H1 (cell line): ENCODE measurements around the gene JMJD8. TPM values are rescaled to one million over a fixed set of nuclear protein-coding genes. Genes with fewer than 3 reads are reported as not detected.
A peak's percentile ranks its signal among the peaks of the same experiment; 100 is the strongest.

ENCODE experiments used
- CTCF ChIA-PET: fragments of 300-600 bp; sonication (Branson Sonifier 250); formaldehyde crosslinking; loops from one replicate; lab custom pipeline; 2021; ENCODE audit not compliant: partially characterized antibody; lab: Charles Lee
- POLR2A ChIA-PET: fragments of 300-600 bp; sonication (Branson Sonifier 250); formaldehyde crosslinking; loops from one replicate; lab custom pipeline; 2021; ENCODE audit warnings: inconsistent platforms; ENCODE audit not compliant: partially characterized antibody; lab: Charles Lee
- DNase-seq, 2 experiments: peaks; one replicate each; pipeline versions ENCODE4 v3.0.0 to v3.0.0-alpha.2; 2010 to 2022; ENCODE audit warnings: low spot score in 2 of 2, low read depth in 1 of 2, mixed read lengths in 1 of 2
- FAIRE-seq: peaks from 2 replicates; lab custom pipeline; 2011; peaks lifted over from hg19 to GRCh38; lab: Jason Lieb, UNC
- H2AFZ ChIP-seq: 2 replicates; pipeline ENCODE4 v1.8.1; 2012; ENCODE audit warnings: low read length, inconsistent platforms
- H2AK5ac ChIP-seq: 2 replicates; pipeline ENCODE4 v1.6.1; 2013; ENCODE audit warnings: low read depth, low read length
- H2BK120ac ChIP-seq: replicated peaks from 2 replicates; pipeline ENCODE3; 2013; ENCODE audit warnings: low read depth, low read length, inconsistent platforms
- H2BK12ac ChIP-seq: 2 replicates; pipeline ENCODE4 v1.6.1; 2013; ENCODE audit warnings: low read depth, low read length
- H2BK15ac ChIP-seq: 2 replicates; pipeline ENCODE4 v1.6.1; 2013; ENCODE audit warnings: low read length
- H2BK20ac ChIP-seq: 2 replicates; pipeline ENCODE4 v1.6.1; 2013; ENCODE audit warnings: low read length
- H2BK5ac ChIP-seq: 2 replicates; pipeline ENCODE4 v1.6.1; 2013; ENCODE audit warnings: low read depth, low read length
- H3K14ac ChIP-seq: 2 replicates; pipeline ENCODE4 v1.6.1; 2013; ENCODE audit warnings: inconsistent platforms; ENCODE audit not compliant: insufficient read length
- H3K18ac ChIP-seq: 2 replicates; pipeline ENCODE4 v1.6.1; 2013; ENCODE audit warnings: low read length; ENCODE audit errors: extremely low read depth
- H3K23ac ChIP-seq: 2 replicates; pipeline ENCODE4 v1.6.1; 2013; ENCODE audit warnings: inconsistent platforms; ENCODE audit not compliant: insufficient read length
- H3K23me2 ChIP-seq: 2 replicates; pipeline ENCODE4 v1.6.1; 2013; ENCODE audit warnings: low read depth, low read length
- H3K27ac ChIP-seq: 2 replicates; pipeline ENCODE4 v1.6.1; 2011; ENCODE audit warnings: low read depth, low read length, inconsistent platforms
- H3K27me3 ChIP-seq, 4 experiments: replicated peaks in 1 of 4; 1 replicate in 1 of 4; 2 replicates in 3 of 4; pipeline versions ENCODE4 v1.6.1 to v1.8.1; 2011 to 2013; ENCODE audit warnings: low read length in 3 of 4, mild to moderate bottlenecking in 3 of 4, inconsistent platforms in 2 of 4, mixed read lengths in 2 of 4, moderate library complexity in 1 of 4; ENCODE audit not compliant: control insufficient read depth in 3 of 4, insufficient read depth in 3 of 4; ENCODE audit errors: extremely low read depth in 1 of 4
- H3K36me3 ChIP-seq, 4 experiments: 2 replicates each; pipeline versions ENCODE4 v1.6.1 to v1.8.1; 2011 to 2013; ENCODE audit warnings: mild to moderate bottlenecking in 4 of 4, low read length in 3 of 4, moderate library complexity in 2 of 4, control low read depth in 1 of 4, inconsistent platforms in 1 of 4; ENCODE audit not compliant: insufficient read depth in 4 of 4, control insufficient read depth in 2 of 4
- H3K4ac ChIP-seq: replicated peaks from 2 replicates; pipeline ENCODE3; 2013; ENCODE audit warnings: low read length, low read depth, mixed read lengths, inconsistent platforms; ENCODE audit not compliant: insufficient read length
- H3K4me1 ChIP-seq, 4 experiments: replicated peaks in 1 of 4; 1 replicate in 1 of 4; 2 replicates in 3 of 4; pipeline versions ENCODE4 v1.6.1 to v1.8.1; 2011 to 2013; ENCODE audit warnings: low read length in 3 of 4, inconsistent platforms in 2 of 4, mixed read lengths in 1 of 4; ENCODE audit not compliant: insufficient read depth in 4 of 4, control insufficient read depth in 3 of 4
- H3K4me2 ChIP-seq, 2 experiments: 2 replicates each; pipeline versions ENCODE4 v1.6.1 to v1.8.1; 2011 to 2013; ENCODE audit warnings: low read depth in 2 of 2, low read length in 2 of 2, control low read depth in 1 of 2, inconsistent platforms in 1 of 2, mild to moderate bottlenecking in 1 of 2; ENCODE audit not compliant: insufficient read depth in 1 of 2
- H3K4me3 ChIP-seq, 4 experiments: fragments of 200-600, 300-600 bp in 1 of 4; sonication (generic), shearing (Covaris generic), sonication (Bioruptor Twin) in 1 of 4; 2 replicates each; pipeline versions ENCODE4 v1.5.1 to v1.8.1; 2011 to 2016; ENCODE audit warnings: low read length in 4 of 4, low read depth in 3 of 4, control low read depth in 2 of 4, inconsistent platforms in 2 of 4, mild to moderate bottlenecking in 2 of 4, mixed read lengths in 1 of 4, moderate library complexity in 1 of 4; ENCODE audit not compliant: insufficient read depth in 2 of 4; ENCODE audit errors: extremely low read depth in 1 of 4
- H3K56ac ChIP-seq: replicated peaks from 2 replicates; pipeline ENCODE3; 2013; ENCODE audit warnings: low read depth, mild to moderate bottlenecking, mixed read lengths, low read length, inconsistent platforms; ENCODE audit not compliant: insufficient read length
- H3K79me1 ChIP-seq: 2 replicates; pipeline ENCODE4 v1.6.1; 2013; ENCODE audit warnings: low read depth, low read length, control low read depth
- H3K79me2 ChIP-seq, 2 experiments: 2 replicates each; pipeline versions ENCODE4 v1.6.1 to v1.8.1; 2012 to 2013; ENCODE audit warnings: low read length in 2 of 2, mild to moderate bottlenecking in 2 of 2, inconsistent platforms in 1 of 2; ENCODE audit not compliant: insufficient read depth in 2 of 2, control insufficient read depth in 1 of 2
- H3K9ac ChIP-seq, 4 experiments: replicated peaks in 1 of 4; 1 replicate in 1 of 4; 2 replicates in 3 of 4; pipeline versions ENCODE4 v1.6.1 to v1.8.1; 2011 to 2013; ENCODE audit warnings: low read depth in 3 of 4, low read length in 3 of 4, control low read depth in 2 of 4, mild to moderate bottlenecking in 2 of 4, moderate library complexity in 2 of 4, inconsistent platforms in 1 of 4; ENCODE audit errors: extremely low read depth in 1 of 4
- H3K9me3 ChIP-seq, 2 experiments: 2 replicates each; pipeline versions ENCODE4 v1.6.1 to v1.8.1; 2012 to 2013; ENCODE audit warnings: mild to moderate bottlenecking in 2 of 2, moderate library complexity in 2 of 2, control low read depth in 1 of 2, inconsistent platforms in 1 of 2, low read depth in 1 of 2, low read length in 1 of 2, mixed read lengths in 1 of 2; ENCODE audit not compliant: insufficient read depth in 2 of 2
- H4K20me1 ChIP-seq, 2 experiments: replicated peaks in 1 of 2; 2 replicates each; pipeline versions ENCODE3 to v1.8.1; 2011 to 2013; ENCODE audit warnings: inconsistent platforms in 2 of 2, low read length in 2 of 2, mild to moderate bottlenecking in 1 of 2; ENCODE audit not compliant: insufficient read depth in 2 of 2, control insufficient read depth in 1 of 2
- H4K5ac ChIP-seq: 2 replicates; pipeline ENCODE4 v1.6.1; 2013; ENCODE audit warnings: low read length, low read depth, mixed read lengths, inconsistent platforms; ENCODE audit not compliant: insufficient read length
- H4K8ac ChIP-seq: 2 replicates; pipeline ENCODE4 v1.8.0; 2013; ENCODE audit warnings: mild to moderate bottlenecking, moderate library complexity, low read length, inconsistent platforms; ENCODE audit not compliant: insufficient read depth; ENCODE audit errors: extremely low read depth
- H4K91ac ChIP-seq: replicated peaks from 2 replicates; pipeline ENCODE3; 2013; ENCODE audit warnings: low read length, mixed read lengths, inconsistent platforms; ENCODE audit not compliant: insufficient read length
- CHD1 ChIP-seq: IDR thresholded peaks from 2 replicates; pipeline ENCODE4 v1.6.1; 2012; ENCODE audit warnings: low read depth, low read length, improper control_type of control experiment
- CREB1 ChIP-seq: IDR thresholded peaks from 2 replicates; pipeline ENCODE4 v1.6.1; 2012; ENCODE audit warnings: inconsistent platforms
- JUN ChIP-seq: IDR thresholded peaks from 2 replicates; pipeline ENCODE4 v1.6.1; 2011; ENCODE audit warnings: low read depth, mild to moderate bottlenecking, improper control_type of control experiment, low read length
- JUND ChIP-seq: IDR thresholded peaks from 2 replicates; pipeline ENCODE4 v1.6.1; 2011; ENCODE audit warnings: mild to moderate bottlenecking, improper control_type of control experiment, low read length
- NANOG ChIP-seq: IDR thresholded peaks from 2 replicates; pipeline ENCODE4 v1.6.1; 2011; ENCODE audit warnings: low read length, low read depth, mild to moderate bottlenecking, inconsistent platforms; ENCODE audit not compliant: insufficient read depth, poor library complexity, severe bottlenecking
- NRF1 ChIP-seq: IDR thresholded peaks from 2 replicates; pipeline ENCODE4 v1.6.1; 2011; ENCODE audit warnings: mild to moderate bottlenecking, low read depth, low read length, improper control_type of control experiment
- RNF2 ChIP-seq: fragments of 200-900, 300-1000 bp; sonication (generic); IDR thresholded peaks from 2 replicates; pipeline ENCODE4 v1.7.1; 2016; ENCODE audit warnings: borderline replicate concordance, low read depth, mild to moderate bottlenecking, antibody characterized with exemption, low read length; ENCODE audit not compliant: poor library complexity, severe bottlenecking; ENCODE audit errors: missing control alignments
- RXRA ChIP-seq: IDR thresholded peaks from 2 replicates; pipeline ENCODE4 v1.6.1; 2011; ENCODE audit warnings: low read depth, mild to moderate bottlenecking, low read length, moderate library complexity; ENCODE audit not compliant: insufficient read depth
- TBP ChIP-seq: IDR thresholded peaks from 2 replicates; pipeline ENCODE4 v1.6.1; 2011; ENCODE audit warnings: low read depth, low read length, improper control_type of control experiment
- WGBS, 2 experiments: shearing (Covaris generic) in 1 of 2; methylation state at CpG; one replicate each; pipeline versions ENCODE4 v1.1.6 to v1.1.7; 2013 to 2015; ENCODE audit warnings: low lambda C conversion rate in 2 of 2, mixed read lengths in 2 of 2, inconsistent platforms in 1 of 2, low coverage in 1 of 2, missing lambda C conversion rate in 1 of 2; ENCODE audit not compliant: insufficient replicate concordance in 2 of 2, insufficient coverage in 1 of 2, insufficient read length in 1 of 2; ENCODE audit errors: extremely low coverage in 1 of 2, missing lambda C conversion rate in 1 of 2; 5-methylcytosine and 5-hydroxymethylcytosine counted together
- polyA plus RNA-seq, 7 experiments: library from polyadenylated mRNA; depleted of rRNA in 3 of 7; stranded (reverse) in 5 of 7; unstranded in 2 of 7; fragments of >200 nt in 5 of 7; fragments of 200-250 nt in 2 of 7; gene quantifications; 1 replicate in 5 of 7; 2 replicates in 1 of 7; 4 replicates in 1 of 7; pipeline versions ENCODE4 v1.2.1 to v1.2.3, GENCODE V29; 2011 to 2013; ENCODE audit warnings: missing spikeins in 2 of 7, mixed read lengths in 2 of 7
- total RNA-seq: library from RNA; stranded (reverse); fragmentation: NEBNext Ultra II Directional; extraction: Animal tissue kit (Norgen Biotek cat#: 25700); gene quantifications from 2 replicates; pipeline ENCODE4 v1.2.1, GENCODE V29; 2021
- TF ChIP-seq, protein P1 (sequence below): IDR thresholded peaks from 2 replicates; pipeline ENCODE4 v1.6.1; 2011; ENCODE audit warnings: low read length, improper control_type of control experiment

Gene JMJD8
- total and polyA plus RNA-seq, 2 of the 8 experiments (the other 6 are each of a cell fraction or from before 2014, with no cell fraction given): 46.4 to 87.4 TPM

DNA sequence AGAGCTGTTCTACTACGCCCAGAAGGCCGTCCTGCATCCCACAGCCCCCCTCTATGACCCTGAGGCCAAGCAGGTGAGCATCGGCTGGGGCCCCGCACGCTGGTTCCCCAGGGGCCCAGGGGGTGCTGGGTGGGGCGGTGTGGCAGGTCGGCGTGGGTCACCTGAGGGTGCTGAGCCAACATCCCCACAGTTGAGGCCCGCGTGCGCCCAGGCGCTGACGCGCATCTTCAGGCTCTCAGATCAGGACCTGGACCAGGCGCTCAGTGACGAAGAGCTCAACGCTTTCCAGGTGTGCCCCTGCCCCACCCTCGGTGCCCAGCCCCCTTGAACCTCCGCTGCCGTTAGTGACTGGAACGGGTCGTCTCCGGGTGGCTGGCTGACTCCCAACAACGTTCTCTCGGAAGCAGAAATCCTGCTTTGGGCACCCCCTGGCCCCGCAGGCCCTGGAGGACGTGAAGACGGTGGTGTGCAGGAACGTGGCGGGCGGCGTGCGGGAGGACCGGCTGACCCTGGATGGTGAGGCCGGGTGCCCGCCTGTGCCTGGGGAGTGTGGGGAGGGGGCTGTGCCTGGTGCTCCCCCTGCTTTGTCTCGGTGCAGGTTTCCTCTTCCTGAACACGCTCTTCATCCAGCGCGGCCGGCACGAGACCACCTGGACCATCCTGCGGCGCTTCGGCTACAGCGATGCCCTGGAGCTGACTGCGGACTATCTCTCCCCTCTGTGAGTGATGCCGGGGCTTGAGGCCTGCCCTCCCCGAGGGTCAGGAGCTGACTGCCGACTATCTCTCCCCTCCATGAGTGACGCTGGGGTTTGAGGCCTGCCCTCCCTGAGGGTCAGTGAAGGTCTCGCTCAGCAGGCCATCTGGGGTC, 13.4 kb downstream of the JMJD8 start:
- H2BK20ac ChIP-seq: no peak overlapping the region
- 94% methylated on average over 32 of the region's 52 CpGs; no CpG with 5 or more reads in 1 of the 2 experiments for WGBS, 2 experiments
- H4K5ac ChIP-seq: no peak overlapping the region
- peak overlapping the region; percentile 35; the same call in 1 of the 2 replicates for H4K8ac ChIP-seq
- DNase-seq (no peak), FAIRE-seq (no peak)
- H4K91ac ChIP-seq: no peak overlapping the region
- ChIA-PET CTCF (interaction anchor here (1.1 to 12.0 kb wide), 5 partner anchors 11 to 145 kb away, joined by 3 to 75 read pairs (median 5); partner anchors contain the start of gene WDR24), POLR2A (interaction anchor here (0.8 to 17.4 kb wide), 4 partner anchors 8 to 37 kb away, joined by 3 to 214 read pairs (median 4); partner anchors contain the start of genes JMJD8, RHBDL1 and STUB1)
- H3K4me1 ChIP-seq: peaks cover 0 to 18% (median 16%) of the 10 kb centered on the region in 4 experiments; a peak in 6 of 7 replicates
- no peak overlapping the region for H3K4me3 ChIP-seq
- no peak overlapping the region for H2BK5ac ChIP-seq
- H2AFZ ChIP-seq: no peak overlapping the region
- H3K18ac ChIP-seq: no peak overlapping the region
- no peak overlapping the region for H2AK5ac ChIP-seq
- H3K23ac ChIP-seq: no peak overlapping the region
- peaks cover 13% of the 10 kb centered on the region for H3K79me1 ChIP-seq
- H3K27me3 ChIP-seq: no peaks in the 10 kb centered on the region
- peaks cover 14 to 44% (median 33%) of the 10 kb centered on the region in 4 experiments for H3K36me3 ChIP-seq
- no peak overlapping the region for H2BK120ac ChIP-seq
- no peak overlapping the region for H2BK12ac ChIP-seq
- no peak overlapping the region for H3K14ac ChIP-seq
- H4K20me1 ChIP-seq: peaks cover 5 to 30% of the 10 kb centered on the region in 2 experiments
- H3K56ac ChIP-seq: no peak overlapping the region
- H3K9me3 ChIP-seq: no peaks in the 10 kb centered on the region
- H3K79me2 ChIP-seq: peaks cover 0 to 13% of the 10 kb centered on the region in 2 experiments; a peak in 1 of 4 replicates
- no peak overlapping the region for H3K4ac ChIP-seq
- no peak overlapping the region for H3K27ac ChIP-seq
- H3K4me2 ChIP-seq: no peak overlapping the region
- H2BK15ac ChIP-seq: no peak overlapping the region
- H3K9ac ChIP-seq: no peak overlapping the region
- H3K23me2 ChIP-seq: peaks cover 12% of the 10 kb centered on the region
- TF ChIP-seq CREB1 (no peak), TBP (no peak), RXRA (no peak), NRF1 (no peak), CHD1 (no peak), RNF2 (no peak), JUN (no peak), NANOG (no peak), JUND (no peak)
- TF ChIP-seq, protein P1, sequence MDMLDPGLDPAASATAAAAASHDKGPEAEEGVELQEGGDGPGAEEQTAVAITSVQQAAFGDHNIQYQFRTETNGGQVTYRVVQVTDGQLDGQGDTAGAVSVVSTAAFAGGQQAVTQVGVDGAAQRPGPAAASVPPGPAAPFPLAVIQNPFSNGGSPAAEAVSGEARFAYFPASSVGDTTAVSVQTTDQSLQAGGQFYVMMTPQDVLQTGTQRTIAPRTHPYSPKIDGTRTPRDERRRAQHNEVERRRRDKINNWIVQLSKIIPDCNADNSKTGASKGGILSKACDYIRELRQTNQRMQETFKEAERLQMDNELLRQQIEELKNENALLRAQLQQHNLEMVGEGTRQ: no peak
